Suppressor macrophage (primary cell): ENCODE measurements around the gene MCU.

ENCODE experiments used
- DNase-seq, 4 experiments: peaks; one replicate each; pipeline ENCODE4 v3.0.0-alpha.2; 2020 to 2022

The MCU gene

DNA sequence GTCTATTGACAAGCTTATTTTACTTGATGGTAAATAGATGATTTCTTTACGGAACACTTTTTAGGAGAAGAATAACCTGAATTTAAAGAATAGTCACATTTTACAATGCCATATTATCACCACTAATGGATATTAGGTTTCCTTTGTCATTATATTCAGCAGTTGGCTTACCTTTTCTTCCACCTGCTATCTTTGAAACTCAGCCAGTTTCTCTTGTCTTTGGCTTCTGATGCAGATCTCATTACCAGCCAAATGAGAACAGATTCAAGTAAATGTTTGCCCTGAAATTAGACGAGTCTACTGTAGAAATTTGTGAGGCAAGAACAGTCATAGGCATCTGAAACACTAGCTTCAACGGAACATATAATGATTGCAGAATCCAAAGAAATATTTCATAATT lies 116.1 kb downstream of the MCU start:
- DNase-seq, result no peak

DNA sequence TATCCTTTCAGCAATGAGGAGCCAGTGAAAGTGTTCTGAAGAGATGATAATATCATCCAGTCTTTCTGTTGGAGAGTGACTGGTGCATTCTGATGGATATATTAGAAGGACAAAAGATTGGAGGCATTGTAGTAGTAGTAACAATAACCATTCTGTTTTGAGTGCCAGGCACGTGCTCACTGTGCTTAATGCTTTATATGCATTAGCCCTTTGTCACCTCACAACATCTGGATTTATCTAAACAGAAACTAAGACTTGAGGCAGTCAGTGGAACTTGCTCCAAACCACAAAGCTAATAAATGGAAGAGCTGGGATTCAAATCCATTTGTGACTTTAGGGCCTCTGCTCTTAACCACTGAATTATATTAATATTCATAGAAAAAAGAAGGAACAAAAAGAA lies 117.1 kb downstream of the MCU start:
- no peak for DNase-seq

DNA sequence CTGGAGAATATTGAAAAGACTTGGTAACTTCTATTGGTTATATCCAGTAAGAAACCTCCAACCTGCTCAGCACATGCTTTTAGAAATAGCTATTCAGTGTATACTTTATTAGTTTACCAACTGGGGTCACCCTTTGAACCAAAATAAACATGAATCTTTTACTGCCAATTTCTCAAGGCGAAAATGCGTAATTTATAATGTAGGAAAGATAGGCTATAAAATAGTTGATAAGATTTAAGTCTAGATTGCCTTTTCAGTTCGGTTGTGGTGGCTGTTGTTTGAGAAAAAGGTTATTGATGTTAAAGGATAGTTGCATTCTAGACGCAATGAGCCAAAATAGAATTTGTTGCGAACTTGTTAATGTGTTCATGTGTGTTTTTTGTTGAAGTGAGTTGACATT lies 119.0 kb downstream of the MCU start:
- DNase-seq, result no peak

DNA sequence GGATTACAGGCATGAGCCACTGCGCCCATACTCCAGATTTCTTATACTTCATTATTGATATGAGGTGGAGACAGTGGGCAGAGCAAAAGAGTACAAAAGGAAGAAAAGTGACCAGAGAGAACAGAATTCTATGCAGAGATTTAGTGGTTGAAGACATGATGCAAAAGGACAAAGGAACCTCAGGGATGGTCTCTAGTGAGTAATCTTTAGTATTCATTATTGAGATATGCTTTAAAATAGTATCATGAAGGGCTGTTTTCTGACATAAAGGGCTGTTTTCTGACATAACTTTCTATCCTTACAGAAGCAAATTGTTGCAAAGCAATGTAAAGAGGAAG lies 120.4 kb downstream of the MCU start:
- peak in 2 of 4 experiments; percentile 54 to 61 for DNase-seq

DNA sequence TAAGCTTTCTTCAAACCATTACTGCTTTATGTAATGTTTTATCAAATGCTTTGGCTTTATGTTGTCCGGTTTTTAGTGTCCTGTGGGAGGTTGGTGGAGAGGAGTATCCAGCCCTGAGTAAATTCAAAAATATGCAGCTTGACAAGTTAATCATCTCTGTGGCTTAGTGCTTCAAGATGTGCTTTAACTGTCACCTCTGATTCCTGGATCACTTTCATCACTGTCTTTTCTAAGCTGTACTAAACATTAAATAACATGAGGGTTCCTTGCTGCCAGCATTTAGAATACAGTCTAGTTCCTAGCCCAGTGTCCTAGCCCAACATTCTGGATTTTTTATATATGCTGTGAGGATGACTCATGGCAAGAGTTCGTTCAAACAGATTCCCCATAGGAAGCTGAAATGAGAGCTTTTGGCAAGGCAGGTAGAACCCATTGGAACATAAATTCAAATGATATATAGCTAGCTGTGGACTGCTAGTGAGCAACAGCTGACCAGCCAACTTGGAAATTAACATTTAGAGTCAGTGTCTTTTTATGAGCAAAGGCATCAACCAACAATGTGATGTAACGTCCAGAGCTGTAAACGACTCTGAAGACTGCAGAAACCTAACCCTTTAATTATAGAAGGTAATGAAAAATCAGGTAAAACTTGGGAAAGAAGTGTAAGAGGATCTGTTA lies 120.9 kb downstream of the MCU start:
- peak in 2 of 4 experiments; percentile 3 to 19 for DNase-seq

GRCh38 chr10:72814099-72814790 lies 122.3 kb downstream of the MCU start:
- no peak for DNase-seq

DNA sequence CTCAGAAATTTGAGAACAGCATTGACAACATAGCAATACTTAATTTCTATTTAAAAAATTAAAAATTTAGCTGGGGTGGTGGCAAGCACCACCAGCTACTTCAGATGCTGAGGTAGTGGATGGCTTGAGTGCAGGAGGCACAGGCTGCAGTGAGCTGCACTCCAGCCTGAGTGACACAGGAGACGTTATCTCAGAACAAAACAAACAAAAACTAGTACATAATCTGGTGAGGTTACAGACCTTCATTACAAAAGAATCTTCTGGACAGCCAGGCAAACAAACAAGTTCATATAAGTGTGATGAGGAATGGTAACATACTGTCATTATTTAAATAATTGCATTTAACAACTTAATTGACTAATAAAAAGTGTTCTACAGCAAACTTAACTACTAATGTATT lies 124.6 kb downstream of the MCU start:
- no peak for DNase-seq

- no peak for DNase-seq
Measured at GRCh38 chr10:72818076-72818475, 126.1 kb downstream of the MCU start.

DNA sequence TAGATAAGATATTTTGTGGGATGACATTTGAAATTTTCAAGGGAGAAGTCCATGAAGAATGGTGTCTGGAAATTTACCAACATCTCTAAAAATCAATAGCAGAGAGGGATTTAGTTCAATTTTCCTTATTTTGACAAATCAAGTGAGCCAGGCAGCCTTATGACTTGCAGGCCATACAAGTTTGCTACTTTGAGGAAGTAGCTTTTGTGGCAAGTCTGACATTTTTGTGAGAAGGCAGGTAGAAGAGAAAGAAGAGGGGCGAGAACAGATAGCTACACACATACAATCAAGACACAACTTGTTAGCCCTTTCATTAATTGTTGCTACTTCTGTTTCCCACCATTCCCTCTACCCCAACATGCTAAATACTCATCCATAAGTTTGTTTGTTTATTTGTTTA lies 127.1 kb downstream of the MCU start:
- peak in 1 of 4 experiments; percentile 25 for DNase-seq

- DNase-seq, result no peak
Measured at GRCh38 chr10:72821606-72822005, 129.7 kb downstream of the MCU start.

DNA sequence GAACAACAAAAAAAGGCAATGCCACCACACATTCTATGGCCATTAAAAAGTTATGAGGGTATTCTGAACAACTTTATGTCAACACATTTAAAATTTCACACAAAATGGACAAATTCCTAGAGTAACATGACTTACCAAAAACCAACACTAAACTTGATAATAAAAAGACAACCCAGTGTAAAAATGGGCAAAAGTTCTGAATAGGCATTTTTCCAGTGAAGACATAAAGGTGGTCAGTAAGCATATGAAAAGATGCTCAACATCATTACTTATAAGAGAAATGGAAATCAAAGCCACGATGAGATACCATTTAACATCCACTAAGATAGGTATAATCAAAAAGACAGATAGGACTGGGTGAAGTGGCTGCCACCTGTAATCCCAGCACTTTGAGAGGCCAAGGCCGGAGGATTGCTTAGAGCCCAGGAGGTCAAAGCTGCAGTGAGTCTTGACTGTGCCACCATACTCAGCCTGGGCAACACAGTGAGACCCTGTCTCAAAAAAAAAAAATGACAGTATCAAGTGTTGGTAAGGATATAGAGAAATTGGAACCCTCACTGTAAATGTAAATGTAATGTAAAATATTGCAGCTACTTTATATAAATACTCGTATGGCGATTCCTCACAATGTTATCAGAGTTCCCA lies 130.5 kb downstream of the MCU start:
- DNase-seq, result no peak

- DNase-seq, result no peak
Measured at GRCh38 chr10:72825163-72825562, 133.2 kb downstream of the MCU start.

- DNase-seq, result no peak
Measured at GRCh38 chr10:72826346-72826745, 134.4 kb downstream of the MCU start.

DNA sequence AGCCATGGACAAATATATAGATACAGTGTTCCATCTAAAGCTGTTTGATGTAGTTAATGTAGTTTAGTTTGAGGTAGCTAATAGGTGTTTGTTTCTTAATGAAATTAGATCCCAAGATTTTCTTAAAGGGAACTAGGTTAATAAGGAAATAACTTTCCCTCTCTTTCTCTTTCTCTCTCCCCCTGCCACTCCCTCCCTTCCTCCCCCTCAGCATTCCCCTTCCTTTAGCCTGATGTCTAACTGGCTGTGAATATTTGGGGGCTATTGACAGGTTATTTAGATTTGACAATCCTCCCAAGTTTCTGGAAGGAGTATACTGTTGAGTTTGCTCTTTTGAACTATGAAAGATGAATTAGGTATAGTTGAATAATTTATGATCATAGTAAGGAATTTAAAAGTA lies 136.4 kb downstream of the MCU start:
- no peak for DNase-seq

DNA sequence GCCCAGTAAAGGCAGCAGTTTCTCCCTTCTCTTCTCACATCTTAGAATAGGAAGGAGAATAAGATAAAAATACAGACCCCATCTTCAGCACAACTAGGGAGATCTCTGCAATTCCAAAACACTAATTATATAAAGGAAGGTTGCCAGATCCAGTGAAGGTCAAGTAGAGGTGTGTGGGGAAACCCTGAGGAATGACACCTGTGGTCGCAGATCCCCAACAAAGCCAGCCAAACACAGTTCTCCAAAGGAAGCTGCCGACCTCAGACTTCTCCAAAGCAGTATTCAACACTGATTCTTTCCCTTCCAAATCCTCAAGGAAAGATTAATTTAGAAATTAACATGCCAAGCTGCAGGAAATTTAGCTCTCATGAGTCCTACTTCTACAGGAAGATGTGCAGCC lies 138.7 kb downstream of the MCU start:
- no peak for DNase-seq

- no peak for DNase-seq
Measured at GRCh38 chr10:72831696-72832409, 139.9 kb downstream of the MCU start.

DNA sequence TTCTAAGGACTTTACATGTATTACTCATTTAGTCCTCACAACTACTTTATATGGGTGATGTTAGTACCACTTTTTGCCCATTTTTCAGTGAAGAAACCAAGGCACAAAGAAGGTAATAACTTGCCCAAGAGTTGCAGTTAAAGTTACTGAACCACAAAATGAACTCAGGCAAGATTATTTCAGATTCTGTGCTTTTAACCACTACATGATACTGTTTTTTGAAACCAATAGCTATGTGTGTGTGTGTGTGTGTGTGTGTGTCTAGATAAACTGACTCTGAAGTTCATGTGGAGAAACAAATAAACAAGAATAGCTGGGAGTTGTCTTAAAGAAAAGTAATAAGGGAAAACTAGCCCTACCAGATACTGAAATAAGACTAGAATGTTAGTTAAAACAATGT lies 140.8 kb downstream of the MCU start:
- DNase-seq, result no peak

GRCh38 chr10:72834183-72834825 lies 142.4 kb downstream of the MCU start:
- peak; percentile 58 to 73 (median 63) for DNase-seq

GRCh38 chr10:72840319-72840718 lies 148.4 kb downstream of the MCU start:
- DNase-seq, result no peak

DNA sequence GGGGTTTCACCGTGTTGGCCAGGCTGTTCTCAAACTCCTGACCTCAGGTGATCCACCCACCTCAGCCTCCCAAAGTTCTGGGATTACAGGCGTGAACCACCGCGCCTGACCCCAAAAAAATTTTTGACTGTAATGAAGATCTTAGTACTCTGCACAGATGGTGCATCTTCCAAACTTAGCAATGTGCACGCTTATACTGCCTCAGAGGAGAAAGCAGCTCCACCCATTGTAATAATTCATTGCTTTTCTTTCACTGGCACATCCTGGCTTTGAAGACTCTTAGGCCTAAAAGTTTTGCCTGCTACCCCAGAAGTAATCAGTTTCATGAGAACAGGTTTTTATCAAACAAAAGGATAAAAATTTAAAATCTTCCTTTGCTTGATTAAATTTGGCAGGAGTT lies 149.5 kb downstream of the MCU start:
- DNase-seq, result no peak

GRCh38 chr10:72842164-72842563 lies 150.2 kb downstream of the MCU start:
- DNase-seq, result no peak

- DNase-seq, result no peak
Measured at GRCh38 chr10:72846238-72846637, 154.3 kb downstream of the MCU start.

- DNase-seq, result peak; percentile 78 to 96 (median 88)
Measured at GRCh38 chr10:72847681-72848080, 155.7 kb downstream of the MCU start.
